GM19468 (cell line): ENCODE results near the gene SMURF2.
"Not testable (repeated sequence)": the region's sequence is repeated elsewhere in the genome, so short reads cannot be mapped to it uniquely, and the experiment has no call there.

Experiments used
- ATAC-seq: cut with Tn5 transposase; IDR thresholded peaks from one replicate; pipeline ENCODE4 v1.9.1; 2021; ENCODE audit warnings: mild to moderate bottlenecking, moderate library complexity, moderate number of reproducible peaks; ENCODE audit not compliant: unreplicated experiment; ENCODE audit errors: extremely low read depth

SMURF2 gene

DNA sequence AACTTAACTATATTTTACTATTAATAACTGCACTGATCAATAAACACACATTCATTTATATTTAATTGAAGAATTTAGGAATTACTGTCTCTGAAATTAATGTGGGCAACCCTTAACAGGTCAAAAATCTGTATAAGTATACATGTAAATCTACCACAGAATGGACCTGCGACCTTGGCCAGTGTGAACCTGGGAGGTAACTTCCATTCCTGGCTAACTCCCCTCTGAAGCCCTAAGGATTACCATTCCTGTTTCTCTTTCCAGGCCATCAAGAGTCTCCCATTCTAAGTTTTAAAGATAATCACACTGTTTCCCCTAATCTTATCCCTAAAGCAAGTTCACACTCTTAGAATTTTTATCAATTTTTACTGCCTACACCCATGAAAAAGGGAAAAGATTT lies 58.1 kb downstream of the SMURF2 start:
- no peak for ATAC-seq

DNA sequence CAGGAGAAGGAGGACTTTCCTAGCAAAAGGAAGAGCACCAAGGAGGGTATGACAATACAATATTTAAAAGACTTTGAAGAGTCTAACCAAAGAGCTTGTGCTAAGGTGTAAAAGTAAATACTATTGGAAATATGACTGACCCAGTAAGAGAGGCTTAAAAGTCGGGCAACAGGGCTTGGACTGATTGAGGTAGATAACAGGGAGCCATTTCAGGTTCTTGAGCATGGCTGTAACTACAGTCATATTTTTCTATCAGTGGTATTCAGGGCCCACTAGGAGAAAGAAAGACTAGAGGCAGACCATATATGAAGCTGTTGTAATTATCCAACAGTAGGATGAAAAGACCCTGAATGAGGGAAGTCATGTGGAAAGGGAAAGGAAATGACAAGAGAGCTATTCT lies 62.3 kb downstream of the SMURF2 start:
- no peak for ATAC-seq

DNA sequence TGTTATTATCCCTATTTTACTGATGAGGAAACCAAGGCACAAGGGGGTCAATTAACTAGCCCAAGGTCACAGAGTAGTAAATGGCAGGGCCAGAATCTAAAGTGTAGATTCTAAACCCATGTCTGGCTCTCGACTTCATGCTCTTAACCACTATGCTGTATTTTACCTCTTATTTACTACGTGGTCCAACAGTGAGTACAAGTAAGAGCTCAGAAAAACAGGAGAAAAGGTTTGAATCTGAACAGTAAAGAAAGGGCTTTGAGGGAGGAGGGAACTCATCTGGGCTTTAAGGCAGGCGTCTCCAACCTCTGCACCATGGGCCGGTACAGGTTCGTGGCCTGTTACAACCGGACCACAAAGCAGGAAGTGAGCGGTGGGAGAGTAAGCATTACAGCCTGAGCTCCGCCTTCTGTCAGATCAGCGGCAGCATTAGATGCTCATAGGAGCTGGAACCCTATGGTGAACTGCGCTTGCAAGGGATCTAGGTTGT lies 62.9 kb downstream of the SMURF2 start:
- ATAC-seq, result no peak

DNA sequence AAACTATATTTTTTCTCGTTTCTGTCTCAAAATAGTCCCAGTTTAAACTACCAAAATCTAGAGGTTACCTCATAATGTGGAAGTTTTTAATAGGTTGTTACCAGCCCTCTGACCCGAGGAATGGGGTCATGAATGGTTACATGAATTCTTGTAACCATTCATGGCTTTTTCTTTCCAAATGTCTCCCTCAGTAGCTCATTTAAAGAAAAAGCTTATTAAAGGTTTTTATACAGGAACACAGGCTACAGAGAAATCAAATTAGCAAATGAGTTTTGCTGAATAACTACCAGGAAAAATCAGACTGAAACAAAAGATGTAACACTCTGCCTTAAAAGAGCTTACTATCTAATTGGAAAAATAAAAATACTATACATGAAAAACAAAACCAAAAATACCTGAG lies 63.4 kb downstream of the SMURF2 start:
- no peak for ATAC-seq

DNA sequence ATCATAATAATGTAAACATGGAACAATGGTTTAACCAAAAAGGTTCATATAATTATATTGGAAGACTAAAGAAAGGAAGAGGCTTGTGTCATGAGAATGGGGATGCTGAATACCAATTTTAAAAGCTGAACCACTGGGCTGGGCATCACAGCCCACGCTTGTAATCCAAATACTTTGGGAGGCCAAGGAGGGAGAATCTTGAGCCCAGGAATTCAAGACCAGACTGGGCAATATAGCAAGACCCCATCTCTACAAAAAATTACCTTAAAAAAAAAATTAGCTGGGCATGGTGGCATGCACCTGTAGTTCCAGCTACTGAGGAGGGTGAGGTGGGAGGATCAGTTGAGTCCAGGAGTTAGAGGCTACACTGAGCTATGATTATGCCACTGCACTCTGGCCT lies 65.1 kb downstream of the SMURF2 start:
- no peak for ATAC-seq

DNA sequence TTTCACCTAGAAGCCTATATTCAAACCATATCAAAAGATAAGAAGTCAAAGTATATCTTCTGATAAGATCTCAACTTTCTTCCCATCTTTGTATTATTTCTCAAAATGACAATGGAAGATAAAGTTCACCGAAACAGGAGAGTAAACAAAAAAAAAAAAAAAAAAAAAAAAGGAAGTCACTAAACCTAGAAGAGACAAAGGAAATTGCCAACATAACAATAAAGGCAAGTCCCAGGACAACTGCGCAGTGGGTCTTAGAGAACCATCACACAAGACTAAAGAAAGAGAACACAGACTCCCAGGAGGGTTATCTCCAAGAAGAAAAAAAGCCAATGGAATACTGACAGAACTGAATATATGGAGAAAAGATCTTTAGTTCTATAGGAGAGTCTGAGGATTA lies 65.7 kb downstream of the SMURF2 start:
- no peak for ATAC-seq

DNA sequence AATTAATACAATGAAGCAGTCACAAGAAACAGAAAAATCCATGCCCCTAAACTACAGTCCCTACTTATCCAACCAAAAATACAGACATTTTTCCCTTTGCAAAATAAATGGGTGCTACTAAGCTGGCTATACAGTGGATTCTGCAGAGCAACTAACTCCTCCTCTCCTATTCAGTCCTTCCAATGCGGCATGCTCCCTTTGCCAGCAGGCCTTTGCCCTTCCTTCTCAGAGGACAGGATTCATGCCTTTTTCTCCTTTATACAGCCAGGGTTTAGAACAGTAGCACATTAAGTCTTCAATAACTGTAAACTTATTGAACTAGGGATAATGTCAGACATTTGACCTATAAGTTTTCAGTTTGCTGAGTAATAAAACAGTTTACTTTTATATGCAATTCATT lies 70.2 kb downstream of the SMURF2 start:
- no peak for ATAC-seq

DNA sequence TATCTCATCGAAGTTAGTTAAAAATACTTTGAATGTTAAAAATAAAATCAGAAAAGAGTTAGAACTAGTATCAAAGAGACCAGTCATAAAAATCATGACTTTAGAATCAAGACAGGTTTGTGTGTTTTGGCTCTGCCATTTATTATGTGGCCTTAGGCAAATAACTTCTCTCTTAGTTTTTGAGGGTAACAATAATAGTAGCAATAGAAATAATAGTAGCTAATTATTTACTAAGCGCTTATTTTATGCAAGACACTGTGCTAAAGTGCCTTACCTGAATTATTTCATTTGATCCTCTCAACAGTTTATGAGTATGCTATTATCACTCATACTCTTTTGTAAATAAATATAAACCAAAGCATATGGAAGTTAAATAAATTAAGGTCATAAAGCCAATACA lies 77.0 kb downstream of the SMURF2 start:
- no peak for ATAC-seq

DNA sequence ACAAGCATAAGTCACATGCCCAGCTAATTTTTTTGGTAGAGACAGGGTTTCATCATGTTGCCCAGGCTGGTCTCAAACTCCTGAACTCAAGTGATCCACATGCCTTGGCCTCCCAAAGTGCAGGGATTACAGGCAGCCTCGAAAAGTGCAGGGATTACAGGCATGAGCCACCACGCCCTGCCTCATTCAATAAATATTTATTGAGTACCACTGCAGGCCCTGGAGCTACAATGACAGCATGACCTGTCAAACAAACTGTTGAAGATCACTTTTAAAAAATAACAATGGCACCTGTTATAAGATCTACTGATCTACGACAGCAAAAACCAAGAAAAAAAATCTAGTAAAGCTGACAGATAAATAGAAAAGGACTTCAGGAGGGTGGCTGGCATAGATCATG lies 79.1 kb downstream of the SMURF2 start:
- no peak for ATAC-seq

DNA sequence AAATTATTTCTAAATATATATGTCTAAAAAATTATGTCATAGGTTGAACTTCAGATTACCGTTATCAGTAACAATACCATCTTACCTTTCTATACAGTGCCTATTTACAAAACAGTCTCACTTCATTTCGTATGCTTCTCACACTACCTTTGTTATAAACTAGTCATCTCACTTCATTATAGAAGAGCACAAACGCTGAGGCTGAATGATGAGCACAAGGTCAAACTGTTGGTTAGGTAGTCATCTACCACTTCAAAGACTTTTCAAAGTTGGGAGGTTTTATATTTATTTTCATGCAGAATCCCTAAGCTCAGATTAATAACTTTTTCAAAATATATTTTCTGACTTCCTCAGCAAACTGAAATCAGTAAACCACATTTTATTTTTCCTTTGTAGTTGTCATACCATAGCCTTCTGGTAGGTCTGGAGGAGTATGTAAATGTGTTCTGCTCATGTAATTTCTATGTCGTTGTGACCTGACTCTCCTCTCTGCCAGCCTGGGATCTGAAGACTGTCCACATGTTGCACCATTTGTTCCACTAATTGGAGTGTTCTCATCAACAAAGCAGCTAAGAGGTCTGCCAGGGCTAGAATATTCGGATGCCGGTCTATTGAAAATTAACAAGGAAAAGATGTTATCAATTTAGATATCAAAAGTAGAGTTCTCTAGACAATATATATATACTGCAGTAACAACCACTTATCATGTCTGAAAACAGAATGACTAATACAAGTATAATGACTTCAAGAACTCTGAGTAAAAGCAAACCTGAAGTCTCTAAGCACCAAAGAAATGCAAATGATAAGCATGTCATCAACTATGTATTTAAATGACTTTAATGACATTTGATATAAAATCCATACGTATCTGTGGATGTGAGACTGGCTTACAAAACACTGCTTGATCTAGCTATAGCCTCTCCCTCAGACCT lies 81.5 kb downstream of the SMURF2 start:
- no peak for ATAC-seq

DNA sequence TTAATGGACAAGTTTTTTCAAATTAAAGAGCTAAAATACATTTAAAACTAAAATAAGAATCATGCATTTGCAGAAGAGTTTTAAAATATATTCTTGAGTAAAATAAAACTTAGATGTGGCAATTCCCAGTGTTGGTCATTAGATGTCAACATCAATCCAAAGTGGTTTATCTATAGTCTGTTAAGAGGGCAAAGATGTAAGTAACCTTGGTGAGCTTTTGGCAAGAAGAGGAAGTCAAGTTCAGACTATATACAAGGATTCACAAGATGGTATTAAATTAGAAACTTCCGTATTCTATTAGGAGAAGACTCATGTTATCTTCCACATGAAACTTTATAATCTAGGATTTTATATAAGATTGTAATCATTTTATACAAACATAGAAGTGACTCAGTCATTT lies 82.2 kb downstream of the SMURF2 start:
- ATAC-seq, result no peak

DNA sequence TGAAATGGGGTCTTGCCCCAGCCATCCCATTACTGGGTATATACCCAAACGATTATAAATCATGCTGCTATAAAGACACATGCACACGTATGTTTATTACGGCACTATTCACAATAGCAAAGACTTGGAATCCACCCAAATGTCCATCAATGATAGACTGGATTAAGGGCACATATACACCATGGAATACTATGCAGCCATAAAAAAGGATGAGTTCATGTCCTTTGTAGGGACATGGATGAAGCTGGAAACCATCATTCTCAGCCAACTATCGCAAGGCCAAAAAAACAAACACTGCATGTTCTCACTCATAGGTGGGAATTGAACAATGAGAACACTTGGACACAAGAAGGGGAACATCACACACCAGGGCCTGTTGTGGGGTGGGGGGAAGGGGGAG lies 85.1 kb downstream of the SMURF2 start:
- ATAC-seq, result not testable (repeated sequence)

DNA sequence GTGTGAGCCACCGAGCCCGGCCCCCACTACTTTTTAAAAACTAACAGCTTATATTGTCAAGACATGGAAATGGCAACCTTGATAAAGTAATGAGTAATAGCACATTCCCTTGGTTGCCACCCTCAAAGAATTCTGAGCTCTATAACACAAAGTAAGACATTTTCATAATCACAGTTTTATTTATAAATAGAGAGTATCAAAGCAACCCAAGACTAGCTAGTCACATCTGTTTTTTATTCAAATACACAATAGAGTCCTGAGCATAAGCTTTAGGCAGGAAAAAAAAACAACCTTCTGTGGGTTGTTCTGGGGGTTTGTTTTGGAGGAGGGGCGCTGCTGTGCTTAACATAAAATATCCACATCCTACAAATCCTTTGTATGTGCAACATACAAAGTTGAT lies 86.7 kb downstream of the SMURF2 start:
- no peak for ATAC-seq

DNA sequence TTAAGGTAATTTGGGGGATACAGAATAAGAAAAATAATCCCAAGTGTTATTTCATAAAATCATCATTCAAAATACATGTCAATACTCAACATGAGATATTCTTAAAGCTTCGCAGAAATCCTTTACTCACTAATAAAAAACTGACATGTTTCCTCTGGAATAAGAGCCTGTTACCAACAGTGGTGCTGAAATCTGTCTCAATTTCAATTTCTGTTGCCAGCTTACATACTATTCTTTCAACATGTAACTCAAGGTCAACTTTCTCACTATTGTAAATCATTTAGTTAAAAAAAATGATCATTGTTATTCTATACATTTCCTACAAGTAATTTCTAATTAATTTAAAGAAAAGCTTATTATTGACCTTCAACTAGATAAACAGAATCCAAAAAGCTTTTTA lies 87.5 kb downstream of the SMURF2 start:
- ATAC-seq, result no peak

DNA sequence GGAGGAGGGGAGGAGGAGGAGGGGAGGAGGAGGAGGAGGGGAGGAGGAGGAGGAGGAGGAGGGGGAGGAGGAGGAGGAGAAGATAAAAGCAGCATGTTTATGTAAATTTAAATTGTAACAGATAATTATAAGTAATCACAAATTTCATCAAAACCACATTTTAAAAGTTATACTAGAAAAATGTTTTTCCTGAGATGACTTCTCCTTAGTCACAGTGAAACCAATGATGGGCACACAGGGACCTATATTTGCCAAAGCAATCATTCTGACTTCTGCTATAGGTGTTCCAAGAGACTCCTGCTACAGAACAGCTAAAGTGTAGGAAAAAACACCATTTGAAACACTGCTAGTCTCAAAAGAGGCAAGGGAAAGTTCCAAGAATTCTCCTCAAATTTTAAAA lies 88.9 kb downstream of the SMURF2 start:
- ATAC-seq, result no peak

DNA sequence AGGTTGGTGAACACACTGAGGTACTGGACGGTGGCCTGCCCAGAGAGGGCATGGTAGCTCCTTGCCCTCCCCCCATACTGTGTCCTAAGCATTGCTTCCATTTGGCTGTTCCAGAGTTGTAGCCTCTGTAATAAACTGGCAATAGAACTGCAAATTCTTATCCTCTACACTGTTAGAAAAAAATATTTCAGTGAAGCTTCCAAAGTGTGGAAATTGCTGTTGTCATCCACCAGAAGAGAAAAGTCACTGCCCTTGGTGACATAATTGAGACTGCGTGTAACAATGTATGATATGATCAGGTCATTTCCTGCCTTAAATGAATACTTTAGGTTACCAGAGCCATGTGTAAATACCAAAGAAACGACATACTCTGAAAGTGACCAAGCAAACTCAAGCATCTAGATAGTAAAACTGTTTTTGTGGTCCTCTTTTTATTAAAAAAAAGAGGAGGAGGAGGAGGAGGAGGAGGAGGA lies 89.4 kb downstream of the SMURF2 start:
- no peak for ATAC-seq

DNA sequence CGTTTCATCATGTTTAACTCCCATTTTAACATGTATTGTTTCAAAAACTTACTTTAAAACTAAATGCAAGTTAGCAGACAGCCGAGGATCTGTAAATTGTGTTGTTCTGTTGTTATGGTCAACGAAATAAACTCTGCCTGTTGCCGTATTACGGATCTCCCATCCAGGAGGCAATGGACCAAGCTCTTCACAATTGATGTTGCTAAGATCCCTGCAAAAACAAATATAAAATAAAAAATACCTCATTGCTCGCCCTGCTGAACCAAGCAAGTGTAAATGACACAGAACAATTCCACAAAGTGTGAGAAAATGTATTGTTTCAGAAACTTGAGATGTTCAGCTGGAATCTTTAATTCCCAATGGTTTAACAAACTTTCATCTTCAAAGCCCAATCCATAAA lies 90.4 kb downstream of the SMURF2 start:
- no peak for ATAC-seq

DNA sequence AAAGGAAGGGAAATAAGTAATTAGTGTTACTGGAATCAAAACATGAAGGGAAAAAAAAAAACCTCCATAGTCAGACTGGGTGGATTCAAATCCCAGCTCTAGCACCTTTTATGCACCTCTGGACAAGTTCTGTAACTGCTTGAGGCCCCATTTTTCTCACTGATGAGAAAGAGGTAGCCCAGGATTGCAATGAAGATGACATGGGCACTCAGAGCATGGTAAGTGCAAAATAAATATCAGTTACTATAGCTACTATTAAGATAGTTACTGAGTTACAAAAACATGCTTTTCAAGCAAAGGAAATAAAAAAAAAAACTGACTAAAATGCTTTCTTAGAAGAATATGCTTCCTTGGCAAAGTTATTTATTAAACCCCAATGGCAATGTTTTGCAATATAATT lies 96.5 kb downstream of the SMURF2 start:
- no peak for ATAC-seq

DNA sequence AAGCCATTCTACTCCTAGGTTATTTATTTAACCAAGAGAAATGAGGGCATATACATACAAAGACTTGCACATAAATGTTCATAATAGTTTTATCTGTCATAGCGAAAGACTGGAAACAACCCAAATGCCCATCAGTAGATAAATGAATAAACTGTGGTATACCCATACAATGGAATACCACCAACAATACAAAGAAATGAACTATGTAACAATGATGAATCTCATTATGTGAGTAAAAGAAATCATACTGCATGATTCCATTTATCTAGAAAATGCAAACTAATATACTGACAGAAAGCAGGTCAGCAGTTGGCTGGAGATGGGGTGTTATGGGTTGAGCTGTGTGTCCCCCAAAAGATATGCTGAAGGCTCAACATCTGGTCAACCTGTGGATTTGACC lies 98.0 kb downstream of the SMURF2 start:
- no peak for ATAC-seq

DNA sequence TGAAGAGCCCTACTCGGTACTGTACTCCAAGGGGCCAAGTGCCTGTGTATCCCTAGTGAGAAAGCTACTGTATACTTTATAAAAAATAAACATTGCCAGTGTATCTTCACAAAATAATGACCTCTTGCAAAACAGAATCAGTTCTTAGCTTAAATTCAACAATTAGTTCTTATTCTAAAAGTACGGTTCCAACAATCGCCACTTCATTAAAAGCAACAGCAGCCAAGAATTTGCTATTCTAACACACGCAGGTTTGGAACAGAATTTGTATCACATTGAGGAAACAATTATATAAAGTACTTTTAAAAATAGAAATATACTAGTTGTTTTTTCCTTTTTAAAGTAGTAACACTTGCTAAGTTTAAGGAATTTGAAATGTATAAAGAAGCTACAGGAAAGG lies 106.8 kb downstream of the SMURF2 start:
- ATAC-seq, result no peak

DNA sequence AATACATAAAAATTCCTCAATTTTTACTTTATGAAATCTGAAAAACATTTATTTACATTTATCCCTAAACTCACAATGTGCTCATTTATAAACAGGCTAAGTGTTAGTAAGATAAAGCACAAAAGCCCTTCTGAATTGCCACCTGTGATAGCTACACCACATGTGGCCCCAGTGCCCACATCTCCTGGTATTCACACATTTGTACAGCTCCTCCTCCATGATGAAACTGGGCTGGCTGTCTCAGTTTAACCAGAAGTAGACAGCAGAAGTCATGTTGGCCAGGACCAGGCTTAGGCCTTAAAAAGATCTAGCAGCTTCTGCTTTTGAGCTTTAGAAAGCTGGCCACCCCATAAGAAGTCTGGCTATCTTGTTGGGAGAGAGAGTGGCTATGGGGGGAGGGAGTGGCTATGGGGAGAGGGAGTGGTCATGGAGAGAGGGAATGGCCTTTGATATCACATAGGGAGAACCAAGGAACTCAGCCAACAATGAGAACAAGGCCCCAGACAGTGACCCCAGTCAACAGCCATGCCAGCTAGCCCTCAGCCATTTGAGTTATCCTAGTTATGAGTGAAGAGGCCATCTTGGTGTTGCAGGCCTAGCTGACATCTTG lies 108.0 kb downstream of the SMURF2 start:
- ATAC-seq, result no peak

DNA sequence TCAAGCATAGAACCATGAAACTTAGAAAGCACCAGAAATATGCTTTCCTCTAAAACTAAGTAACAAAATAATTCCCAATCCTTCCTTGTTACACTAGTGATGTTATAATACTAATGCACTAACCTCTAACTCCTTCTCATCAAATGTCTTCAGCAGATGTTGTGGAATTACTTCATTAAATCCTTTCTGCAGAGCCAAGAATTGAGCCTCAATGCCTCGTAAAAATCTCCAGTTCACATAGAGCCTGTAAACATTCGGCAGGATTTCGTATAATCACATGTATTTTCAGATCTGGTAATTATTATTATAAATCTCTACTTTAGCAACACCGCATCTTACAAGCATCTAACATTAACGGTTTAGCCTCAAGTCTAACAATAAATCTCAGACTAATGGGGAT lies 110.6 kb downstream of the SMURF2 start:
- no peak for ATAC-seq
